ENCODE results near the gene SLC8A1.

DNA sequence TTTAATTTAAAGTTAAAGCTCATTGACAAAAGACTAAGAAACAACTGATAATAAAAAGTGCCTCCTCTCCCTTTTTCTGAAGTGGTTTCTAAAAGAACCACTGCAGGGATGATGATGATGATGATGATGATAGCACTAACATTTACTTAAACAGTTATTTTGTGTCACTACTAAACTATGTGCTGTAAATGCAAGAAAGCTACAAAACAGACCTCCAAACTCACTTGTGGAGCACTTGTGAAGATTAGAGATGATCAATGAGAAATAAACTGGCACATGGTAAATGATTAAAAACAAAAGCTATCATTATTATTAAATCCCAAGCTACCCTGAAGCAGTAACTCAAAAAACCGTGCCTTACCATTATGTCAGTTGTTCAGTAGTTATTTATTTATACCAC, 88.7 kb downstream of the SLC8A1 start:
- no peak for TF ChIP-seq CTCF (conservative IDR thresholded peaks at IDR 0.05; ENCODE audit: low read length)
- no peak for TF ChIP-seq EZH2phosphoT487 (IDR thresholded peaks at IDR 0.05; ENCODE audit: borderline replicate concordance)
